ENCODE data around the gene DDX18. TPM values are rescaled to one million over a fixed set of nuclear protein-coding genes. Genes with fewer than 3 reads are reported as not detected.

DDX18 gene
- total RNA-seq: 10 to 100 TPM; 32.6 to 70.1 (median 42.9) TPM

DNA sequence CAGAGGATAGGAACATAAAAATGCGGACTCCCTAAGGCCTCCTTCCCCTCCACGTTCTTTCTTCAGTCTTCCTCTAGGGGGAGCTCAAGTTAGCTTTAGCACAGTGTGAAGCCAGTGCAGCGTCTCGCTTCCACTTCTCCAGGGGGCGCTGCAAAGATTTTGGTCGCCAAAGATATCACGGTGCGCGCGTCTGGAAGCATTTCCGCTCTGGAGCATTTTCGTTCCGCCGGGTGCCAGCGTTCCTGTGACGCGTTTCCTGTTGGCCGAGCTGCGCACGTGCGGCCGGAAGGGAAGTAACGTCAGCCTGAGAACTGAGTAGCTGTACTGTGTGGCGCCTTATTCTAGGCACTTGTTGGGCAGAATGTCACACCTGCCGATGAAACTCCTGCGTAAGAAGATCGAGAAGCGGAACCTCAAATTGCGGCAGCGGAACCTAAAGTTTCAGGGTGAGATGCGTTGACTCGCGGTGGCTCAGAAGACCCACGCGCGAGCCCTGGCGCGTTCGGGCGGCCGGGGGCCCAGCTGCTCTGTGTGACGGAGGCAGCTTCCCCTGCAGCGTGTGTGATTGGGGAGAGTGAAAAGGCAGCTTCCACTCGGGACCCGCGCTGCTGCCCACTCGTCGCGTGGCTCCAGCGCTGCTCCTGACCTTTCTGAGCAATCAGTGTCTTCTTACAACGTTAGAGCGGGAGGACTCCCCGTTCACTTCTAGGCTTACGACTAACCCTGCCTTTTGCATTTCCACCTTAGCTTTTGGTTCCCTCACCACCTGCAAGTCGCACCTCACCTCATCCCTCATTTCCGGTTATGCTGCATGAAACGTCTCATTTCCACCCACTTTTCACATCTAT, at the start of gene DDX18:
TSS of gene DDX18 (plus strand) at position 275 of the 848 bp plus-strand sequence. CDS start at position 362, 87 bp downstream.
- TF ChIP-seq, protein P1, sequence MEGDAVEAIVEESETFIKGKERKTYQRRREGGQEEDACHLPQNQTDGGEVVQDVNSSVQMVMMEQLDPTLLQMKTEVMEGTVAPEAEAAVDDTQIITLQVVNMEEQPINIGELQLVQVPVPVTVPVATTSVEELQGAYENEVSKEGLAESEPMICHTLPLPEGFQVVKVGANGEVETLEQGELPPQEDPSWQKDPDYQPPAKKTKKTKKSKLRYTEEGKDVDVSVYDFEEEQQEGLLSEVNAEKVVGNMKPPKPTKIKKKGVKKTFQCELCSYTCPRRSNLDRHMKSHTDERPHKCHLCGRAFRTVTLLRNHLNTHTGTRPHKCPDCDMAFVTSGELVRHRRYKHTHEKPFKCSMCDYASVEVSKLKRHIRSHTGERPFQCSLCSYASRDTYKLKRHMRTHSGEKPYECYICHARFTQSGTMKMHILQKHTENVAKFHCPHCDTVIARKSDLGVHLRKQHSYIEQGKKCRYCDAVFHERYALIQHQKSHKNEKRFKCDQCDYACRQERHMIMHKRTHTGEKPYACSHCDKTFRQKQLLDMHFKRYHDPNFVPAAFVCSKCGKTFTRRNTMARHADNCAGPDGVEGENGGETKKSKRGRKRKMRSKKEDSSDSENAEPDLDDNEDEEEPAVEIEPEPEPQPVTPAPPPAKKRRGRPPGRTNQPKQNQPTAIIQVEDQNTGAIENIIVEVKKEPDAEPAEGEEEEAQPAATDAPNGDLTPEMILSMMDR (IDR thresholded peaks at IDR 0.05; ENCODE audit: low read depth): no peak

DNA sequence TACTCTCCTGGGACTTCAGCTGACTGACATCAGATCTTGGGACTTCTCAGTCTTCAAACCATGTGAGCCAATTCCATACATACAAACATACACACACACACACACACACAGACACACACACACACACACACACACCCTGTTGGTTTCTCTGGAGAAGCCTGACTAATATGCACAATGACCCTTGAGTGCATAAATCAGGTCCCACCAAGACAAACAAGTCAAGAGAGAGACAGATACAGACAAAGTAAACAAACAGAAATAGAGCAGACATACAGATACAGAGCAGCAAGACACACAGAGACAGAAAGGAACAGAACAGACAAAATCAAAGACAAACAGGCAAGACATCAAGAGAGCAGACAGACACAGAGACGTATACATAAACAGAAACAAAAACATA, 43.8 kb upstream of the DDX18 start:
- TF ChIP-seq, protein P1 (IDR thresholded peaks at IDR 0.05; ENCODE audit: low read depth): no peak

DNA sequence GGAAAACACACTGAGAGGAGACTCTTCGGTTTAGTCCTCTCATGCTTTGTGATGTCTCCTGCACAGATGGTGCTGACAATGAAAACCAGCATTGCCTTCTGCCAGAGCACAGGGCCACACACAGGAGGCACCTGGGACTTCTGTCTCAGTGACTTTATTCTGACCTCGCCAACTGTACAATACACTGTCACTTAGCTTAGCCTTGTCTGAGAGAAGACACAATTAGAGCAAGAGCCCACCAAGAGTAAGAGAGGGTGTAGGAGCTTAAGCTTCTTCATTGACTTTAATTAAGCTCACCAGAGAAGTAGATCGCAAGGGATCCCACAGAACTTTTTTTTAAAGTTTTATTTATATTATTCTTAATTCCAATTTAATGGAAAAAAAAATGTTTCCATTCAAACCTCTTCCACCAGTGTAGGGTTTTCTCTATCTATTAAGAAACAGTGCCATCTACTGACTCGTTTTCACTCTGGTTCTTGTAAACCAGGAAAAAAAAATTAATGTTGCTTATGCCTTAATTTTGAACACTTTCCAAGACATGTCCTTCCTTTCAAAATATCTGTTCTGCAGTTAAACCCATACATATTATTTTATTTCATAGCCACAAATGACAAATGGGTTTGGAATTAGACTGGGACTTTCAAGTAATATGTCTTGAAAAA, 42.4 kb upstream of the DDX18 start:
- TF ChIP-seq, protein P1 (IDR thresholded peaks at IDR 0.05; ENCODE audit: low read depth): no peak

DNA sequence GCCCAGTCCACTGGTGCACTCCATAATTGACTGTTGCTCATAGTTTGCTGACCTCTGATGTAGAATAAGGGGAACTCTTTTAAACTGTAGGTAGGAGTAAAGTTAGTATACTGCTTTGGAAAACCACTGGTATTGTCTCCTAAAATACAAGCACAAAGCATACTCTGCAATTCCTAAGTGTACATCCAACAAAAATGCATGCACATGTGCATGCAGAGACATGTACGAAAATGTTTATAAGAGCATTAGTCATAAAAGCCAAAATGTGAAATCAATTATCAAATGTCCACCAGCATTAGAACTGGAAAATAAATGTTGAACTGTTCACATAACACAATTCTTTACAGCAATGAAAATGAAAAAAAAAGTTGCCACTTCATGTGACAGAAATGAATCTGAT, 39.8 kb upstream of the DDX18 start:
- TF ChIP-seq, protein P1 (IDR thresholded peaks at IDR 0.05; ENCODE audit: low read depth): no peak

DNA sequence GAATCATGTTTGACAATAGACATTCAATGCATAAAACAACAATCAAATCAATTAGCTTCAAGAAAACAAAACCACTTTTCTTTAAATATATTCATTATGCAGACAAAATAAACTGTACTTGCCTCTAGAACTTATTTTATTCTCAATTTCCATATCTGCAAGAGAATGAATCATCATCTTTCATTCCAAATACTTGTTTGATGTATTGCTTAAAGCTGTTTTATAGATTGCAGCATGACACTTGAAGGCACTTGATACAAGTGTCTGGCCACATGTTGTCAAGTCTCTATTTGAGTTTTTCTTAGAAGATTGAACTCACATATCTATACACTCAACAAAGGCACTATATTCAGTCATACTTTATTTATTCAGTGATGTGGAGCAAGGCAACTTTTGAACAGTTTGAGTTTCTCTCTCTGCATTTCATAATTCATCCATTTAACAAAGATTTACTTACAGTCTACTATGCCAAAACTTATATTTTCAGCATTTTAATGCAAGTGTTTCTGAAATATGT, 38.7 kb upstream of the DDX18 start:
- TF ChIP-seq, protein P1 (IDR thresholded peaks at IDR 0.05; ENCODE audit: low read depth): no peak

DNA sequence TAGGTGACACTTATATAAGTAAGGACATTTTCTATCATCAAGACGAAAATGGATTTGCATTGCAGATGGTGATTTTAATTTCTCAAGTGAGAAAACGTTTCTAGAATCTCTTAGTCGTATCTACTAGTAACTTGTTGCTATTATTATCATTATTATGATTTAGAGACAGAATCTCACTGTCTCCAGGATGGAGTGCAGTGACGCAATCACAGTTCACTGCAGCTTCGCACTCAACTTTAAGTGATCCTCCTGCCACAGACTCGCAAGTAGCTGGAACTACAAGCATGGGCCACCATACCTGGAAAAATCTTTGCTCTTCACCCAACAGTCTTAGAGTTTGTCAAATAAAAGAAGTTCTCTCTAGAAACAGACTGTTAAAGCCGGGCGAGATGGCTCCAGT, 37.6 kb upstream of the DDX18 start:
- TF ChIP-seq, protein P1 (IDR thresholded peaks at IDR 0.05; ENCODE audit: low read depth): no peak

DNA sequence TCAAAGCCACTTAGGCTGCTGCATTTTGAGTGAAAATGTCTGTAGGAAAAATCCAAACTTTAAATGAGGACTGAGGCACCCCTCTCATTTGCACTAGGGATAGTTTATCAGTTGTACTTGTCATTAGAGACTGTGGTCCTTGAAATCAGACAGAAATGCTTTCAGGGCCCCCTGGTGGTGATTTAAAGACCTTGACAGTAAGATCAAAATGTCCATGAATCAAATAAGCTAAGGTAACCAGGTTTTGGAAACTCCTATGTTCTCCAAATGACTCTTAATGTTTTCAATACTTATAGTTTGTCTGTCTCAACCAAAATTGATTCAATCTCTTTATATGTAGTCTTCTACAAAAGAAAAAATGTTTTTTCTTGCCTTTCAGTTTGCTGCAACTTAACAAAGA, 28.8 kb upstream of the DDX18 start:
- TF ChIP-seq, protein P1 (IDR thresholded peaks at IDR 0.05; ENCODE audit: low read depth): no peak
